Activated CD4-positive, alpha-beta T cell treated with anti-CD3 and anti-CD28 coated beads for 48 hours (primary cell): ENCODE results near the gene PRKG2.

Experiments
- DNase-seq: peaks from one replicate; pipeline ENCODE4 v3.0.0-alpha.2; 2020

PRKG2 gene

GRCh38 chr4:81093720-81094401 lies 121.2 kb downstream of the PRKG2 start:
- no peak for DNase-seq

GRCh38 chr4:81085979-81086378 lies 129.0 kb downstream of the PRKG2 start:
- DNase-seq = no peak

- DNase-seq = no peak
Observed at GRCh38 chr4:81085291-81085690, 129.7 kb downstream of the PRKG2 start.

- no peak for DNase-seq
Observed at GRCh38 chr4:81084634-81085033, 130.4 kb downstream of the PRKG2 start.

- no peak for DNase-seq
Observed at GRCh38 chr4:81084029-81084428, 131.0 kb downstream of the PRKG2 start.

- DNase-seq = no peak
Observed at GRCh38 chr4:81081156-81081555, 133.9 kb downstream of the PRKG2 start.

GRCh38 chr4:81071013-81071412 lies 144.0 kb downstream of the PRKG2 start:
- DNase-seq = no peak

GRCh38 chr4:81069706-81070331 lies 145.2 kb downstream of the PRKG2 start:
- DNase-seq = peak; percentile 67

GRCh38 chr4:81065446-81065845 lies 149.6 kb downstream of the PRKG2 start:
- DNase-seq = no peak

GRCh38 chr4:81062001-81062400 lies 153.0 kb downstream of the PRKG2 start:
- no peak for DNase-seq

- DNase-seq = no peak
Observed at GRCh38 chr4:81061344-81061730, 153.7 kb downstream of the PRKG2 start.

GRCh38 chr4:81060587-81061343 lies 154.3 kb downstream of the PRKG2 start:
- no peak for DNase-seq

- DNase-seq = no peak
Observed at GRCh38 chr4:81058621-81059020, 156.4 kb downstream of the PRKG2 start.

- peak; percentile 60 for DNase-seq
Observed at GRCh38 chr4:81052119-81053068, 162.6 kb downstream of the PRKG2 start.

- DNase-seq = no peak
Observed at GRCh38 chr4:81049907-81050306, 165.1 kb downstream of the PRKG2 start.

- DNase-seq = no peak
Observed at GRCh38 chr4:81049330-81049729, 165.7 kb downstream of the PRKG2 start.

GRCh38 chr4:81042578-81043365 lies 172.2 kb downstream of the PRKG2 start:
- no peak for DNase-seq

GRCh38 chr4:81040012-81040659 lies 174.9 kb downstream of the PRKG2 start:
- DNase-seq = no peak

- DNase-seq = no peak
Observed at GRCh38 chr4:81039351-81039972, 175.6 kb downstream of the PRKG2 start.

- no peak for DNase-seq
Observed at GRCh38 chr4:81038636-81039350, 176.2 kb downstream of the PRKG2 start.
